ENCODE results near the gene FGGY. TPM values are rescaled to one million over a fixed set of nuclear protein-coding genes. Genes with fewer than 3 reads are reported as not detected.

Gene FGGY
- total and polyA plus RNA-seq, 3 experiments from 2014 or later = 5.3 to 7.9 (median 6.6) TPM

DNA sequence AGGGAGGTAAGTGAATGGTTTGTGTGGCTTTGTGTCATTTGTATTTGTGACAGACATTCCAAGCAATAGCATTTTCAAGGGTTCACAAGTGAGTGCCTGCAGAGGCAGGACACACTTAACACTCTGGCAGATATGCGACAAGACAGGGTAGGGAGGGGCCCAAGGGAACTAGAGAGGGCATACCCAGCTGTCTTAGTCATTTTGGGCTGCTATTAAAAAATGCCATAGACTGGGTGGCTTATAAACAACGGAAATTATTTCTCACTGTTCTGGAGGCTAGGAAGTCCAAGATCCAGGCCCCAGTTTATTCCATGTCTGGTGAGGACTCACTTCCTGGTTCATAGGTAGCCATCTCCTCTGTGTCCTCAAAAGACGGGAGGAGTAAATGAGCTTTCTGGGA is 137.4 kb downstream of the FGGY start:
- Histone ChIP-seq H3K27me3 (ENCODE audit: insufficient read depth, low read length, poor library complexity, severe bottlenecking) (no peaks in the 10 kb centered on the region), H3K4me1 (ENCODE audit: insufficient read depth, low read length) (no peaks in the 10 kb centered on the region), H3K27ac (ENCODE audit: low read depth, low read length) (no peak overlapping the region), H3K36me3 (ENCODE audit: insufficient read depth, low read length) (no peaks in the 10 kb centered on the region), H3K4me3 (ENCODE audit: low read length) (no peak overlapping the region), H3K9me3 (ENCODE audit: low read length) (no peaks in the 10 kb centered on the region)
- H3K9me3 Mint-ChIP-seq = no peaks in the 10 kb centered on the region
- DNase-seq = no peak
- ChIA-PET CTCF (interaction anchor here (1.3 kb wide), 1 partner anchor 10 kb away, joined by 3 read pairs; no protein-coding TSS in a partner anchor), POLR2A (no interaction called here)
- no peaks in the 10 kb centered on the region for H3K4me1 Mint-ChIP-seq
- H3K27ac Mint-ChIP-seq = no peak overlapping the region
- H3K4me3 Mint-ChIP-seq = no peak overlapping the region
- H3K27me3 Mint-ChIP-seq = no peaks in the 10 kb centered on the region
- H3K36me3 Mint-ChIP-seq = peaks cover 0 to 3% (median 0%) of the 10 kb centered on the region in 3 donors

DNA sequence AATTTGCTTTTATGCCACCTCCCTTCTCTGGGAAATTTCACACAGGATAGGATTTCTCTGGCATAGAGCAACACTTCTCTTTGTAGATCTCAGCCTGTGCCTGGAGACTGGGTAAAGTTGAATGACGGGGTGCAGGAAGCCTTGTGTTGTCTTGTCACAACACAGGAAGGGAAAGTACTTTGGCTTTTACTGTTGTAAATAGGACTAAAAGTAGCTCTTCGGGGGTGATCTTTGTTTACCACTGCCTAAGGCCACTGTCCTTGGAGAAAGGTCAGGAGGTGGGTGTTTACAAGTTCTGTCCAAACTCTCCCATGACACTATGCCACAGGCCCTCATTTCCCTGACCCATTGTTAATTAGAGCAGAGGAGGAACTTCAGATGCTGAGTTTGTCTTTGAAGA is 139.7 kb downstream of the FGGY start:
- CTCF ChIA-PET = no interaction called here
- peak overlapping the region in 1 of 8 donors; percentile 52 for H3K27ac Mint-ChIP-seq
- no peak overlapping the region for H3K4me3 ChIP-seq (ENCODE audit: low read length)
- DNase-seq = no peak
- H3K27me3 Mint-ChIP-seq = no peaks in the 10 kb centered on the region
- POLR2A ChIA-PET = no interaction called here
- peaks cover 0 to 6% (median 0%) of the 10 kb centered on the region in 3 donors for H3K36me3 Mint-ChIP-seq
- H3K4me1 Mint-ChIP-seq = no peaks in the 10 kb centered on the region
- no peaks in the 10 kb centered on the region for H3K36me3 ChIP-seq (ENCODE audit: insufficient read depth, low read length)
- H3K4me1 ChIP-seq (ENCODE audit: insufficient read depth, low read length) = no peaks in the 10 kb centered on the region
- H3K4me3 Mint-ChIP-seq = no peak overlapping the region
- H3K27me3 ChIP-seq (ENCODE audit: insufficient read depth, low read length, poor library complexity, severe bottlenecking) = no peaks in the 10 kb centered on the region
- no peak overlapping the region for H3K27ac ChIP-seq (ENCODE audit: low read depth, low read length)
- H3K9me3 ChIP-seq (ENCODE audit: low read length) = no peaks in the 10 kb centered on the region
- no peaks in the 10 kb centered on the region for H3K9me3 Mint-ChIP-seq

DNA sequence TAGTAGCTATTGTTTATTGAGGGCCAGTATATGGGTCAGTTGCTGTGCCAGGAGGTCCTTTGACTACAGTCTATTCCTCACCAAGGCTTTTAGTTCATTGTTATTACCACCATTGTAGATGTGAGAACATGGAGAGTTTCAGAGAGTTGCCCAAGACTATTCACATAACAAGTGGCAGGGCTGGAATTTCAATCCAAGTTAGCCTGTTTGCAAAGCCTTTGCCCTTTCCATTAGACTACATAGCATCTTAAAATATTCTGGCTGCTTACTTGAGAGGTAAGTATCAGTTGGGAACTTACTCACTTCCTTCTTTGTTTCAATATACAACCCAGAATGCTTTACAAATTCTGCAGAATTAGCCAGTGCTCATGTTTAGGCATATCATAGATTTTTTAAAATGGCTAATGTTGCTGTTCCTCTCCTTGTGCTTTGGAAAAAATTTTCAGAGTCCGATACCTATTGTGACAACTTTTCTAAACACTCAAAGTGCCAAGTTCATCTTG is 141.2 kb downstream of the FGGY start:
- H3K27ac Mint-ChIP-seq = peak overlapping the region in 1 of 8 donors; percentile 10

DNA sequence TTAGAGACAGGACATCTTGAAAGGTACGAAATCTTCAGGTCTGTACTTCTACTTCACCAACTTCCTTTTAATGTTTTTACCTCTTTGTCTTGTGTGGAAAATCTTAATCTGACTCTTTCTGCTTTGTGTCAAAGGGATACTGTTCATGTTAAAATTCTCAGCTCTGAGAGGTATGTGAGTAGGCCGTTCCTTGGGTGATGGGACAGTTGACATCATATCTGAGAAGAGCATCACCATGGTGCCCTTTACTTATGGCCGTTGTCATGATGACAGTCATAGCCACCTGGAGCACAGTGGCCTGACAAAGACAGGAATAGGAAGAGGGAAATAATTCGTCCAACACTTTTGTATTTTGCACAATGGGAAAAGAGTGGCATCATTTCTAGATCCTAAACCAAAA is 145.6 kb downstream of the FGGY start:
- Histone ChIP-seq H3K4me1 (ENCODE audit: insufficient read depth, low read length) (no peaks in the 10 kb centered on the region), H3K36me3 (ENCODE audit: insufficient read depth, low read length) (no peaks in the 10 kb centered on the region), H3K27me3 (ENCODE audit: insufficient read depth, low read length, poor library complexity, severe bottlenecking) (no peaks in the 10 kb centered on the region), H3K9me3 (ENCODE audit: low read length) (no peaks in the 10 kb centered on the region), H3K27ac (ENCODE audit: low read depth, low read length) (no peak overlapping the region), H3K4me3 (ENCODE audit: low read length) (no peak overlapping the region)
- no peaks in the 10 kb centered on the region for H3K4me1 Mint-ChIP-seq
- DNase-seq = no peak
- H3K4me3 Mint-ChIP-seq = no peak overlapping the region
- no peak overlapping the region for H3K27ac Mint-ChIP-seq
- peaks cover 0 to 5% (median 0%) of the 10 kb centered on the region in 3 donors for H3K36me3 Mint-ChIP-seq
- CTCF ChIA-PET = no interaction called here
- no peaks in the 10 kb centered on the region for H3K9me3 Mint-ChIP-seq
- H3K27me3 Mint-ChIP-seq = no peaks in the 10 kb centered on the region
- POLR2A ChIA-PET = no interaction called here

More for the DNA sequence above, 141.2 kb downstream of the FGGY start:
- Histone ChIP-seq H3K27me3 (ENCODE audit: insufficient read depth, low read length, poor library complexity, severe bottlenecking) (no peaks in the 10 kb centered on the region), H3K4me1 (ENCODE audit: insufficient read depth, low read length) (no peaks in the 10 kb centered on the region), H3K4me3 (ENCODE audit: low read length) (no peak overlapping the region), H3K9me3 (ENCODE audit: low read length) (no peaks in the 10 kb centered on the region), H3K27ac (ENCODE audit: low read depth, low read length) (no peak overlapping the region), H3K36me3 (ENCODE audit: insufficient read depth, low read length) (no peaks in the 10 kb centered on the region)
- no peaks in the 10 kb centered on the region for H3K27me3 Mint-ChIP-seq
- H3K4me1 Mint-ChIP-seq = no peaks in the 10 kb centered on the region
- DNase-seq = no peak
- CTCF ChIA-PET = no interaction called here
- POLR2A ChIA-PET = no interaction called here
- H3K9me3 Mint-ChIP-seq = no peaks in the 10 kb centered on the region
- no peak overlapping the region for H3K4me3 Mint-ChIP-seq
- H3K36me3 Mint-ChIP-seq = peaks cover 0 to 6% (median 0%) of the 10 kb centered on the region in 3 donors

DNA sequence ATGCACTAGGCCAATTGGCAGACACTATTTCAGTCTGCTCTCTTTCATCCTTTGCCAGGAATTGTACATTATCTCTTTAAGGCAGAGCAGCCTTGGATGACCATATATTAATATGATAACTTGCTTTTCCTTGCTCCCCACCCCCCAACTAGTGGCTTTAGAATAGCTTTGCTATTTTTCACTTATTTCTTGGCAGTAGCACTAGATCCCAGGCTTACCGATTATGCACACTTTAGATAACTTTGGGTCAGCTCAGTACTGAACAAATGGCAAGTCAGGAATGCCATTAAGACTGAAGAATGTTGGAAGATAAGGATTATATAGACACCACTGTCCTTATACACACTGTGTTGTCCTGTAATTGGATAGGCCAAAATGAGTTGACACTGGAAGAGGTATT is 146.4 kb downstream of the FGGY start:
- no peaks in the 10 kb centered on the region for H3K36me3 ChIP-seq (ENCODE audit: insufficient read depth, low read length)
- Mint-ChIP-seq H3K27me3 (no peaks in the 10 kb centered on the region), H3K4me1 (no peaks in the 10 kb centered on the region), H3K9me3 (no peaks in the 10 kb centered on the region), H3K36me3 (peaks cover 0 to 5% (median 0%) of the 10 kb centered on the region in 3 donors), H3K27ac (peak overlapping the region in 1 of 8 donors; percentile 6), H3K4me3 (no peak overlapping the region)
- no peaks in the 10 kb centered on the region for H3K27me3 ChIP-seq (ENCODE audit: insufficient read depth, low read length, poor library complexity, severe bottlenecking)
- no peaks in the 10 kb centered on the region for H3K9me3 ChIP-seq (ENCODE audit: low read length)
- CTCF ChIA-PET = no interaction called here
- POLR2A ChIA-PET = no interaction called here
- H3K27ac ChIP-seq (ENCODE audit: low read depth, low read length) = no peak overlapping the region
- H3K4me1 ChIP-seq (ENCODE audit: insufficient read depth, low read length) = no peaks in the 10 kb centered on the region
- no peak overlapping the region for H3K4me3 ChIP-seq (ENCODE audit: low read length)
- no peak for DNase-seq

DNA sequence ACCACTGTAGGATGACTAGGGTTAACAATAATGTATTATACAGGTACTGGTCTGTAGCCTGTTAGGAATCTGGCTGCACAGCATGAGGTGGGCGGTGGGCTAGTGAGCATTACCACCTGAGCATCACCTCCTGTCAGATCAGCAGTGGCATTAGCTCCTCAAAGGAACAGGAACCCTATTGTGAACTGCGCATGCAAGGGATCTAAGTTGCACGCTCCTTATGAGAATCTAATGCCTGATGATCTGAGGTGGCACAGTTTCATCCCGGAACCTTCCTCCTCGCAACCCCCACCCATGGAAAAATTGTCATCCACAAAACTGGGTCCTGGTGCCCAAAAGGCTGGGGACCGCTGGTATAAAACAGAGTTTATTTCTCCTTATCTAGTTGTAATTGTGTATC is 147.6 kb downstream of the FGGY start:
- H3K27me3 Mint-ChIP-seq = no peaks in the 10 kb centered on the region
- Histone ChIP-seq H3K4me3 (ENCODE audit: low read length) (no peak overlapping the region), H3K9me3 (ENCODE audit: low read length) (no peaks in the 10 kb centered on the region), H3K36me3 (ENCODE audit: insufficient read depth, low read length) (no peaks in the 10 kb centered on the region), H3K27me3 (ENCODE audit: insufficient read depth, low read length, poor library complexity, severe bottlenecking) (no peaks in the 10 kb centered on the region), H3K4me1 (ENCODE audit: insufficient read depth, low read length) (no peaks in the 10 kb centered on the region), H3K27ac (ENCODE audit: low read depth, low read length) (no peak overlapping the region)
- peaks cover 0 to 3% (median 0%) of the 10 kb centered on the region in 3 donors for H3K36me3 Mint-ChIP-seq
- H3K9me3 Mint-ChIP-seq = no peaks in the 10 kb centered on the region
- DNase-seq = no peak
- no peak overlapping the region for H3K4me3 Mint-ChIP-seq
- no peaks in the 10 kb centered on the region for H3K4me1 Mint-ChIP-seq
- POLR2A ChIA-PET = no interaction called here
- no peak overlapping the region for H3K27ac Mint-ChIP-seq
- CTCF ChIA-PET = interaction anchor here (1.4 kb wide), 1 partner anchor 10 kb away, joined by 3 read pairs; no protein-coding TSS in a partner anchor

DNA sequence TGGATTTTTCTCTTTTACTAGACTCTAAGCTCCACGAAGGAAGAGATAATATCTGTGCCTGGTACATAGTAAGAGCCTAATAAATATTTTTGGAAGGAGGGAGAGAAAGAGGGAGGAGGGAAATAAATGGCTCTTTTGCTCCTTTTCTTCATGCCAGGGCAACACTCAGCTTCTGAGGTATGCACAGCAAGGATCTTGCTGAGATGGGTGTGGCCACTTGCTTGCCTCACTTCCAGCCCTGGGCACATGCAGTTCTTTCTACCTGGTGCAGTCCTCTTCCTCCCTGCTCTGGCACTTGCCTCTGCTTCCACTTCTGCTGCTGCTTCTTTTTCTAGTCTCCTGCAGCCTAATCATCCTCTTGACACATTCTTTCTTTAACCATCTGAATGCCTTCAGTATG is 148.1 kb downstream of the FGGY start:
- no peaks in the 10 kb centered on the region for H3K27me3 ChIP-seq (ENCODE audit: insufficient read depth, low read length, poor library complexity, severe bottlenecking)
- Mint-ChIP-seq H3K27ac (no peak overlapping the region), H3K4me1 (no peaks in the 10 kb centered on the region), H3K9me3 (no peaks in the 10 kb centered on the region), H3K27me3 (no peaks in the 10 kb centered on the region), H3K36me3 (peaks cover 0 to 2% (median 0%) of the 10 kb centered on the region in 3 donors), H3K4me3 (no peak overlapping the region)
- no peak for DNase-seq
- H3K36me3 ChIP-seq (ENCODE audit: insufficient read depth, low read length) = no peaks in the 10 kb centered on the region
- H3K27ac ChIP-seq (ENCODE audit: low read depth, low read length) = no peak overlapping the region
- no peaks in the 10 kb centered on the region for H3K9me3 ChIP-seq (ENCODE audit: low read length)
- POLR2A ChIA-PET = no interaction called here
- CTCF ChIA-PET = interaction anchor here (1.4 kb wide), 1 partner anchor 11 kb away, joined by 3 read pairs; no protein-coding TSS in a partner anchor
- H3K4me1 ChIP-seq (ENCODE audit: insufficient read depth, low read length) = no peaks in the 10 kb centered on the region
- no peak overlapping the region for H3K4me3 ChIP-seq (ENCODE audit: low read length)

DNA sequence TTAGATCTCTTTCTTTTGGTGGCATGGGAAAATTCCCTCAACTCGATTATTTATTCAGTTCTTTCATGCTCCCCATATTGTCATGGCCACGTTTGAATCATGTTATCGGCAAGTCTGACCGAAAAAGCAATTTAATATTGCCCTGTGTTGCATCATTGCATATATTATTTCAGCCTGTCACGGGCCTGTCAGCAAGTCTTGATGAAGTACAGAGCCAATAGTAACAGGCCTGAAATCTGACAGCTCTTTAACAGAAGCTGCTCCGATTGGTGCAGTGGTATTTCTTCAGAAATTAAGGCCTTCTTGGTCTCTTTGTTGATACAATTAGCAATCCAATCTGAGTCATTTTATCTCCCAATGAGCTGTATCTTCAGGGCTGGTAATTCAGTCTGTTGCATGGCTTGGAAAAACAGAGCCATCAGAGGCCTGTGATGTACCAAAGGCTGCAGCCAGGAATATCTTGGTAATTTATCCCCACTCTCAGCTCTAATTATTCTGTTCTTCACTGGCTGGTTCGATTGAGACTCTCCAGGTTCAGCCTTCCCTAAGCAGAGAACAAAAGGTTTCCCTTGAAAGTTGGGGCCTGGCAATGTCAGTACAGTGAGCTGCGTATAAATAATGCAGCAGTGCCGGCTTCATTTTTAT is 149.5 kb downstream of the FGGY start:
- DNase-seq = no peak
- Histone ChIP-seq H3K27me3 (ENCODE audit: insufficient read depth, low read length, poor library complexity, severe bottlenecking) (no peaks in the 10 kb centered on the region), H3K4me3 (ENCODE audit: low read length) (no peak overlapping the region), H3K27ac (ENCODE audit: low read depth, low read length) (no peak overlapping the region), H3K9me3 (ENCODE audit: low read length) (no peaks in the 10 kb centered on the region), H3K36me3 (ENCODE audit: insufficient read depth, low read length) (no peaks in the 10 kb centered on the region), H3K4me1 (ENCODE audit: insufficient read depth, low read length) (no peaks in the 10 kb centered on the region)
- Mint-ChIP-seq H3K4me3 (no peak overlapping the region), H3K4me1 (no peaks in the 10 kb centered on the region), H3K27me3 (no peaks in the 10 kb centered on the region), H3K36me3 (peaks cover 0 to 2% (median 0%) of the 10 kb centered on the region in 3 donors), H3K9me3 (no peaks in the 10 kb centered on the region), H3K27ac (peak overlapping the region in 1 of 8 donors; percentile 66)
- ChIA-PET POLR2A (no interaction called here), CTCF (no interaction called here)
